Liver (tissue), 3 donors: ENCODE measurements around the gene NSUN4.

Source experiments
- FOXA1 ChIP-seq: IDR thresholded peaks from 2 replicates; pipeline ENCODE4 v1.6.1; 2016; ENCODE audit warnings: antibody characterized with exemption
- GABPA ChIP-seq, 2 donors: IDR thresholded peaks in 1 of 2; conservative IDR thresholded peaks in 1 of 2; 2 replicates each; pipeline ENCODE4 v1.6.1; 2016; ENCODE audit warnings: antibody characterized with exemption in 2 of 2, mild to moderate bottlenecking in 1 of 2, moderate library complexity in 1 of 2
- JUND ChIP-seq, 2 donors: IDR thresholded peaks; 2 replicates each; pipeline ENCODE4 v1.6.1; 2016; ENCODE audit warnings: antibody characterized with exemption in 2 of 2
- NR2F2 ChIP-seq: IDR thresholded peaks from 2 replicates; pipeline ENCODE4 v1.6.1; 2016; ENCODE audit warnings: antibody characterized with exemption
- RAD21 ChIP-seq, 2 donors: IDR thresholded peaks; 2 replicates each; pipeline ENCODE4 v1.6.1; 2016; ENCODE audit warnings: antibody characterized with exemption in 2 of 2, mild to moderate bottlenecking in 2 of 2
- REST ChIP-seq: IDR thresholded peaks from 2 replicates; pipeline ENCODE4 v1.6.1; 2016; ENCODE audit warnings: antibody characterized with exemption, mild to moderate bottlenecking
- RXRA ChIP-seq, 2 donors: IDR thresholded peaks; 2 replicates each; pipeline ENCODE4 v1.6.1; 2017 to 2018; ENCODE audit warnings: antibody characterized with exemption in 2 of 2, mild to moderate bottlenecking in 1 of 2
- TAF1 ChIP-seq: conservative IDR thresholded peaks from 2 replicates; pipeline ENCODE4 v1.6.1; 2016; ENCODE audit warnings: antibody characterized with exemption, mild to moderate bottlenecking
- YY1 ChIP-seq: IDR thresholded peaks from 2 replicates; pipeline ENCODE4 v1.6.1; 2016; ENCODE audit warnings: antibody characterized with exemption, mild to moderate bottlenecking
- TF ChIP-seq, protein P1 (sequence below): fragments of 150-350 bp; IDR thresholded peaks from 2 replicates; pipeline ENCODE4 v1.5.1; 2017; ENCODE audit warnings: improper control_type of control experiment, low read depth, low read length; ENCODE audit not compliant: missing input control
- TF ChIP-seq, protein P2 (sequence below): IDR thresholded peaks from 2 replicates; pipeline ENCODE4 v1.6.1; 2016; ENCODE audit warnings: antibody characterized with exemption
- TF ChIP-seq, protein P3 (sequence below): IDR thresholded peaks from 2 replicates; pipeline ENCODE4 v1.6.1; 2016; ENCODE audit warnings: antibody characterized with exemption
- donor health status: healthy.
- donor health status: healthy.

GRCh38 chr1:46410156-46411009 is 69.8 kb downstream of the NSUN4 start:
- no peak for TF ChIP-seq REST
- TF ChIP-seq, protein P1, sequence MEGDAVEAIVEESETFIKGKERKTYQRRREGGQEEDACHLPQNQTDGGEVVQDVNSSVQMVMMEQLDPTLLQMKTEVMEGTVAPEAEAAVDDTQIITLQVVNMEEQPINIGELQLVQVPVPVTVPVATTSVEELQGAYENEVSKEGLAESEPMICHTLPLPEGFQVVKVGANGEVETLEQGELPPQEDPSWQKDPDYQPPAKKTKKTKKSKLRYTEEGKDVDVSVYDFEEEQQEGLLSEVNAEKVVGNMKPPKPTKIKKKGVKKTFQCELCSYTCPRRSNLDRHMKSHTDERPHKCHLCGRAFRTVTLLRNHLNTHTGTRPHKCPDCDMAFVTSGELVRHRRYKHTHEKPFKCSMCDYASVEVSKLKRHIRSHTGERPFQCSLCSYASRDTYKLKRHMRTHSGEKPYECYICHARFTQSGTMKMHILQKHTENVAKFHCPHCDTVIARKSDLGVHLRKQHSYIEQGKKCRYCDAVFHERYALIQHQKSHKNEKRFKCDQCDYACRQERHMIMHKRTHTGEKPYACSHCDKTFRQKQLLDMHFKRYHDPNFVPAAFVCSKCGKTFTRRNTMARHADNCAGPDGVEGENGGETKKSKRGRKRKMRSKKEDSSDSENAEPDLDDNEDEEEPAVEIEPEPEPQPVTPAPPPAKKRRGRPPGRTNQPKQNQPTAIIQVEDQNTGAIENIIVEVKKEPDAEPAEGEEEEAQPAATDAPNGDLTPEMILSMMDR, result no peak
- TF ChIP-seq GABPA (IDR thresholded peaks at IDR 0.05 in 1 of 2, conservative IDR thresholded peaks at IDR 0.05 in 1 of 2), result no peak
- no peak for TF ChIP-seq RAD21 (IDR thresholded peaks at IDR 0.05)
- TF ChIP-seq, protein P2, sequence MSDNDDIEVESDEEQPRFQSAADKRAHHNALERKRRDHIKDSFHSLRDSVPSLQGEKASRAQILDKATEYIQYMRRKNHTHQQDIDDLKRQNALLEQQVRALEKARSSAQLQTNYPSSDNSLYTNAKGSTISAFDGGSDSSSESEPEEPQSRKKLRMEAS, result no peak
- no peak for TF ChIP-seq JUND (IDR thresholded peaks at IDR 0.05)
- TF ChIP-seq, protein P3, sequence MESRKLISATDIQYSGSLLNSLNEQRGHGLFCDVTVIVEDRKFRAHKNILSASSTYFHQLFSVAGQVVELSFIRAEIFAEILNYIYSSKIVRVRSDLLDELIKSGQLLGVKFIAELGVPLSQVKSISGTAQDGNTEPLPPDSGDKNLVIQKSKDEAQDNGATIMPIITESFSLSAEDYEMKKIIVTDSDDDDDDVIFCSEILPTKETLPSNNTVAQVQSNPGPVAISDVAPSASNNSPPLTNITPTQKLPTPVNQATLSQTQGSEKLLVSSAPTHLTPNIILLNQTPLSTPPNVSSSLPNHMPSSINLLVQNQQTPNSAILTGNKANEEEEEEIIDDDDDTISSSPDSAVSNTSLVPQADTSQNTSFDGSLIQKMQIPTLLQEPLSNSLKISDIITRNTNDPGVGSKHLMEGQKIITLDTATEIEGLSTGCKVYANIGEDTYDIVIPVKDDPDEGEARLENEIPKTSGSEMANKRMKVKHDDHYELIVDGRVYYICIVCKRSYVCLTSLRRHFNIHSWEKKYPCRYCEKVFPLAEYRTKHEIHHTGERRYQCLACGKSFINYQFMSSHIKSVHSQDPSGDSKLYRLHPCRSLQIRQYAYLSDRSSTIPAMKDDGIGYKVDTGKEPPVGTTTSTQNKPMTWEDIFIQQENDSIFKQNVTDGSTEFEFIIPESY, result no peak
- no peak for TF ChIP-seq RXRA (IDR thresholded peaks at IDR 0.05)
- TF ChIP-seq YY1, result no peak
- TF ChIP-seq TAF1, result no peak
- no peak for TF ChIP-seq NR2F2
- TF ChIP-seq FOXA1, result no peak
